D721Med (cell line): Measurements from ENCODE around the gene FEM1B.

Source experiments
- DNase-seq: peaks from one replicate; pipeline ENCODE4 v3.0.0; 2011; ENCODE audit warnings: low spot score; ENCODE audit not compliant: insufficient read length
- FAIRE-seq: peaks from 2 replicates; lab custom pipeline; 2011; peaks lifted over from hg19 to GRCh38; lab: Jason Lieb, UNC
- CTCF ChIP-seq: IDR thresholded peaks from 2 replicates; pipeline ENCODE4 v1.5.1; 2012; ENCODE audit warnings: mild to moderate bottlenecking, control low read depth; ENCODE audit not compliant: insufficient read depth; ENCODE audit errors: missing control alignments

Gene FEM1B

GRCh38 chr15:68300115-68300940 lies 22.8 kb downstream of the FEM1B start:
- FAIRE-seq (no peak), DNase-seq (no peak)
- TF ChIP-seq CTCF, result no peak

GRCh38 chr15:68301301-68301700 lies 23.8 kb downstream of the FEM1B start:
- DNase-seq (no peak), FAIRE-seq (no peak)
- no peak for TF ChIP-seq CTCF

GRCh38 chr15:68302729-68303128 lies 25.2 kb downstream of the FEM1B start:
- no peak for FAIRE-seq
- TF ChIP-seq CTCF, result no peak
- no peak for DNase-seq

GRCh38 chr15:68303134-68303533 lies 25.6 kb downstream of the FEM1B start:
- no peak for FAIRE-seq

GRCh38 chr15:68303560-68304436 lies 26.3 kb downstream of the FEM1B start:
- FAIRE-seq (no peak), DNase-seq (no peak)
- no peak for TF ChIP-seq CTCF

More at GRCh38 chr15:68303134-68303533, 25.6 kb downstream of the FEM1B start:
- DNase-seq, result no peak
- TF ChIP-seq CTCF, result no peak

GRCh38 chr15:68304589-68305337 lies 27.2 kb downstream of the FEM1B start:
- no peak for DNase-seq
- FAIRE-seq, result no peak
- TF ChIP-seq CTCF, result no peak
